GM21576 (cell line): Measurements from ENCODE around the gene SNCA.

Experiments used
- ATAC-seq: cut with Tn5 transposase; IDR thresholded peaks from one replicate; pipeline ENCODE4 v1.9.1; 2021; ENCODE audit warnings: mild to moderate bottlenecking, moderate library complexity; ENCODE audit not compliant: unreplicated experiment

The SNCA gene

DNA sequence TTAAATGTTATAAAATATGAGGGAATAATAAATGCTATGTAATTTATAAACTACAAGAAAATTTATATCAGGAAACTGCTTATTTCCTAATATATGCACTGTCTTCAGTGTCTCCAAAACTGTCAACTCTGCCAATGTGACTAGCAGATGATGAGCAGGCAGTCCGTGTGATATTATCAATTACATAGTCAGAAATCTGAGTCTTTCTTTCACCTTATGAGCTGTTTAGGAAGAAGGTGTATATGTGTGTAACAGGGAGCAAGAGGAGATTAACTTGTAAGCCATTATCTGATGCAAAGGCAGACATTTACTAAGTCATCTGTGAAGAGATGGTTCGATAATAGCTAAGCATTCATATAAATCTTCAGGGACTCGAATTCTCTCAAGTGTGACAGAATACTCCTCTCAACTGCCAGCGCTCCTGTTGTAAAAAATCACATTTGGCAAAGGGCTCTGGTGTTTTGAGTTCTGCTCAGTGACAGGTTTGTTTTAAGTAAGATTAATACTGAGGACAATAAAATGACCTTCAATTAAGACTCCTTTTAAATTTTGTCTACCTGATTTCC, 79.7 kb downstream of the SNCA start:
- ATAC-seq: no peak

DNA sequence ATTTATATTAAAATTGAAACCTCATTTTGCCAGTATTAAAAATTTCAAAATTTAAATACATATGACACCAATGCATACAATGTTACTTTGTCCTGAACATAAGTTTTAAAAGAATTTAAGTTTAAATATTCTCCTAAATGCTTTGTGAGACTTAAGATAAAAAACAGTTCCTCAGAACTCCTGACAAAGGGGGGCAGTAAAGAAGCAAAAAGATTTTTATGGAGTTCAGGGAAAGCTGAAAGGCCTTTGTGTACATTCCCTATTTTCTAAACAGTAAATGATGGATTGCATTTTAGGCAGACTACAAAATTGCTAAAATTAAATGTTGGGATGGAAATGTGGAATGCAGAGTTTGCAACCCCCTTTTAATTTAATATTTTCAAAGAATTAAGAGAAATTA, 81.7 kb downstream of the SNCA start:
- ATAC-seq: no peak

DNA sequence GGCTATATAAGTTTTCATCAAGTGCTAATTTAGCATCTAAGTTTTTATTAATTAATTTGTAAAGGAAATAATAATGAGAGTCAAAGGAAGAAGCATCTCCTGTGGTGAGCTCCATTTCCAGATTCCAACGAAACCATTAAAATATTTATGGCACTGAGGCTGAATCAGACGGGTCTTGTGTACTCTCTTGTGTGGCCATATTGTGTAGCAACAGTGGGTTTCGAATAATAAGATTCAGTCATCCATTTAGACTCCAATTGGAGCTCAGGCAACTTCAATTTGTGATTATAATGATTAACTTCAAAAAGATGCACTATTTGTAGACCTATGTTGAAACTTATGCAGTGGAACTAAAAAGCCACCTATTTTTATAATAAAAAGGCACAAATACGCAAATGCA, 82.4 kb downstream of the SNCA start:
- no peak for ATAC-seq

DNA sequence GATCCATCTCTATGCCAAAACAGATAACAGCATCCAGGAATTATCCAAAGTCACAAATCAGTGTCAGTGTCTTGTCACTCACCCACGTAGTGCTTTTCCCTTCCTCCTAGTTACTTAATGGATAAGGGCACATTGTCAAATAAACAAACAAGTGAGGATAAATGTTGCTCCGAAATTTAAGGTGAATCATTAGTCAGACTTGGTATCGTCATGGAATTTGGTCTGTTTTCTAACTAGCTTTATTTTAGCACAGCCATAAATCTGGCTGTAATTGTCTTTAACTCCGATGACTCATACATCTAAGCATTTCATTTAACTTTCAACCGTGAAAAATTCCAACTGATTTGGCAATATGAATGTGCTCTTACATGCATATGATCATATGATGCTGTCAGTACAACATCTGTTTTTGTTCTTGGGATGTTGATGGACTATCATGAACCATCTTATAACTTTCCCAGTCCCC, 83.3 kb downstream of the SNCA start:
- no peak for ATAC-seq

DNA sequence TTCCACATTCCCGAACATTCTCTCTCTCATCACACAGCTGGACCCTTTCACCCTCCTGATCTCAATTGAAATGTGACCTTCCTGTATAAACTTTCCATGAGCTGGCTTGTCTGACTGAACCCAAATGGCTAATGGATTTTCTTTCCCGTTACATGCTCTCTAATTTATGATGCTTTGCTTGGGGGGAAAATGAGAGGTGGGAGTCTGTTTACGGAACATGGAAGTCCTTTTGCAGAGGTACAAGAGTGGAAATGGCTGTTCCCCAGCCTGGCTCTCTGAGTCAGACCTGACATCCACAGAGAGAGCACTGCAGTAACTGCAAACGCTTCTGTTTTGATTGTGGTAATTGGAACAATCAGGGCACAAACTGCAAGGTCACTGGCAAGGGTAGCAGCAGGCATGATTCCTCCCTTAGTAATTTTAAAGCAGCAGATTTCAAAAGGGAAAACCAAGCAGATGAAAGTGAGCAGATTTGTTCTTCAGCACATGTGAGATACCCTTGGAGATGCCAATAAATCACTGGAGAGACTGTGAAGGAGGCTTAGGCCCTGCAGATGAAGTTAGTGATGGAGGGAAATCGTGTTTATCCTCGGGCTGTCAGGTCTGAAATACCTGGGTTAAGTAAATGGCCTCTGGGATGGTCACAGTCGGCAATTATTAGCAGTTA, 83.9 kb downstream of the SNCA start:
- no peak for ATAC-seq

DNA sequence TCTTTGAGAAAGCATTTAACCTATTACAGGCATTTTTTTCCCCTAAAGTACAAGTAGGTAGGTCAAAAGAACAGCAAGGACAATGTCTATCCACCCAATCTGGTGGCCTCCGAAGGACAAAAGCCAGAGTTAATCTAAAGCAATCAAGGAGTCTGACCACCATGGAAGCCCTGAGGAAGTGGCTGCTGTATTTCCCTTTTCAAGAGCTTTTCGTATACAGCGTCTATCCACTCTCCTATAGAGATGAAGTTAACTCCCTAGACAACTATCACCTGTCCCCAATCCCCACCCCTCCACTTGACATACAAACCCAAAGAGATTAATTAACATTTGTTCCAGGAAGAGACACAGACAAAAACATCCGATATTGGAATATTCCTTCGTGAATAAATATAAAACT, 85.5 kb downstream of the SNCA start:
- no peak for ATAC-seq

DNA sequence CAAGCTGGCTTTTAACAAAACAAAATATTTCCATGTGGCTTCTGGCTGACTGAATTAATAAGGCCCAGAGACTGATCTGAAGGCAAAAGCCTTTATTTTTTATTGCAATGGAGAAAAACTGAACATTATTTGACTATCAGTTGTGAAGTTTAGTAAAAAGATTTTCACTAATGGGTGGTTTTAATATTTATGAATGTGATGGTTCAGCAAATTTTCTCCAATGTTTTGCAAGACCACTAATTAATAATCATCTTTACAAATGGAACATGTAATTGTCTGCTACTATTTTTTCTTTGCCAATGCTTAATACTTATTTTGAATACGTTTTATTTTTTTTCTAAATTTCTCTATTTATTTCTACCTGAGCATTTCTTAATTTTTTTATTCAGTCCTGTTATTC, 90.6 kb downstream of the SNCA start:
- ATAC-seq: no peak

DNA sequence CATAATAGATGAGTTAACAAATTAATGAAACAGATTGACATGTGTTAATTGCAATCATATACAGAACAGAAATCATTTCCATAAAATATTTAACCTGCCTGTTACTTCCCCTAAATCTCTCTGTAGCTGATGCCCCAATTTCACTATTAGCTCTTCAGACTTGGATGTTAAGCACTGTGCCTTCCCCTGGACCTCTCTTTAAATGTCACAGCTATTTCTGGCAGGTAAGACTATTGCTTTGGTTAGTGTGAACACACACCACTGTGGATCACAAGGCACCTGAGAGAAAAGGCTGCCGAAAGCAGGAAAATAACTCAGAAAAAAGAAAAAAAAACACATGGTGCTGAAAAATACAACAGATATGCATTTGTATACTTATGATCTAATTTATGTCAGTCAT, 91.3 kb downstream of the SNCA start:
- ATAC-seq: no peak

DNA sequence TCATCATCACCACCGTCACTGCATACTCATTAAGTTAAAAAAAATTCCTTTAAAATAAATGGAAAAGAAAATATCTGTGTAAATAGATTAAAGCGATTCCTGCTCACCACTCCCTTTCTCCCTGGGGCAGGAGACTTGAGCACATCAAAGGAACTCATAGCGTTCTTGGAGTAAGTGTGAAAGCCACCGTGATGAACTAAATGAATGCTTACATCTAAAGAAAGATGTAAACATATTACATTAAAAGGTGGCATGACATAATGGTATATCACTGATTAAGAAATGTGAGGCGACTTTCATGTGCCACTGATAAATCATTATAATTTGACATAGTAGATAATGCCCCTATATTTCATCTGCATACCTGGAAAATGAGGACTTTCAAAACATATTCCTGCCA, 92.0 kb downstream of the SNCA start:
- ATAC-seq: no peak

DNA sequence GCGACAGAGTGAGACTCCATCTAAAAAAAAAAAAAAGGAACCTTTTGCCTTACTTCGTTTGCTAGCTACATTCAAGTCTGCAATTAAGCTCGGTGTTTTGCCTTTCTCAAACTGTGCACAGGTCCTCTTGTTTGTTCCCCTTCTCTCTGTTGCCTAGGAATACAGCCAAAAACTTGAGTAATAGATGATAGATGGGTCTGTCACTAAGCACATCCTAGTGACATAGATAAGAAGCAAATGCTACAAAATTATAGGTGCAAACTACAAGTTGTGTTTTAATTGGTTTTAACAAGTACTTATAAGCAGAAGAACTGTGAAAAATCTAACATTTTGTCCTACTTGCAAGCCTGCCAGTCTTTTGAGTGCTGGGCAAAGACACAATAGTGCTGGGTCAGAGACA, 95.2 kb downstream of the SNCA start:
- ATAC-seq: no peak

DNA sequence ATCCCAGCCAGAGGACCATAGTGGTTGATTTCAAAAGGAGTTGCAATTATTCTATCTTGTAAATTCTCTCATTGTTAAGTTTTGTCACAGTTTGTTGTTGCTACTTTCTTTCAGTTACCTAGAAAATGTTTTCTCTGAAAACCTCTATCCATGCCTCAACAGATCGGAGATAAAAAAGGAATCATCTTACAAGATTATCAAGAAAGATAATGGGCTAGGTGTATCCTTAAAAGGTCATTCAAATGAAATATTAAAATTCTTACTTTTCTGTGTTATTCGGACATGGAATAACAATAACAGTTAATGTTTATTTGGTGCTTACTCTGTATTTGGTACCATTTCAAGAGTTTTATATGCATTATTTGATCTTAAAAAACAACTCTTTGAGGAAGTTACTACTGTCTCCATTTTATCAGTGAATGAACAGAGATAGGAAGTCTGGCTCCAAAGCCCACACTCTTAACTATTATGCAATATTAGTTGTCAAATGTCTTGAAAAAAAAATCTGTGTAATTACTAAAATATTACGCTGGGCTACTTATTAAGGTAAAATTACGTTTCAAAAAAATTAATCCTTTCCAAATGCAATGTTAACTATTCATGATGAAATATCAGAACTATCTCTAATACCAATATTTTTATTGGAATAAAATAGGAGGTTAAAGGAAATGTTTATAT, 97.5 kb downstream of the SNCA start:
- no peak for ATAC-seq

DNA sequence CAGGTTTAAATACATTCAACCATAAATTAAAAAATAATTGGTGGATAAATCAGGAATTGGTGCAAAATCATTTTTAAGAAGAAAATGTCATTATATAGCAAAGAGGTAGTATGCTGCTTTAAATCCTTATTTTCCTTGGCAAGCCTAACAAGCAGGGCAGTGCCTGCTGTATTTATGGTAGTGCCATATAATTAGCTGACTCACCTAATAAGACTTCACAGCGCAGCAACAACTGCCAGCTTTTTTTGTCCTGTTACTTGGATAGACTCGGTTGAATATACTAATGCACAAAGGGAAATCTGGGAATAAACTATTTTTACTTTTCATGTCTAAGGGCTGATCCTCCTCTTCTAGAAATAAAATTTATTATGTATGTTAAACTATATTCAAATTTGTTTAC, 99.1 kb downstream of the SNCA start:
- ATAC-seq: no peak

DNA sequence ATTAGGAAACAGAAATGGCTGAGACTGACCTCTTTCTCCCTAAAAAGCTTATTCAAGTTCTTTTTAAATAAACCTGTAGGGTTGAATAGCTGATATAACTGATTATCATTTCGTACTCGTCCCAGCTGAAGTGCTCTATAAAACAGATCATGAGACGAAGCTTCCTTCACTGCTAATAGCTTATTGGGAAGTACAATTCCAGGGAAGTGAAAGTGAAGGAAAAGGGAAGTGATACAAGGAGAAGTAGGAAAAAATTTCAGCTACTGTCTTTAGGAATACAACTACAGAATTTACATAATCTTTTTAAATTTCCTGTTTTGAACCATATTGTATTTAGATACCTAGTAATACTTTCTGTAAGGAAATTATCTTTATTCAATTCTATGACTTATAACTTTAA, 103.0 kb downstream of the SNCA start:
- no peak for ATAC-seq

DNA sequence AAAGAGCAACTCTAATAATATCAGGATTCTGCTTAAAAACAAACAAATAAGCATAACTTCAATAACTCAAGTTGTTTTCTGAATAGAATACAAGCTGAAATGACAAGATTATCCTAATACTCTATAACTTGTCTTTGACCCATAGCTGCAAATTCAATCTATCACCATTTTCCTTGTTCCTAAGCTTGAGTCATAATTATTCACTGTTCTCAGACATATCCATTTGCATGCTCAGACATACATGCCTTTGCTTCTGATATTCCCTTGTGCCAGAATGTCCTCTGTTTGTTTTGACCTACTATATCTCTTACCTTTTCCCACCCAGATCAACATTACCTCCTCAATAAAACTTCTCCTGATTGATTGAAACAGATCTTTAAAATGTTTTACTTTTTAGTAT, 109.7 kb downstream of the SNCA start:
- ATAC-seq: no peak

DNA sequence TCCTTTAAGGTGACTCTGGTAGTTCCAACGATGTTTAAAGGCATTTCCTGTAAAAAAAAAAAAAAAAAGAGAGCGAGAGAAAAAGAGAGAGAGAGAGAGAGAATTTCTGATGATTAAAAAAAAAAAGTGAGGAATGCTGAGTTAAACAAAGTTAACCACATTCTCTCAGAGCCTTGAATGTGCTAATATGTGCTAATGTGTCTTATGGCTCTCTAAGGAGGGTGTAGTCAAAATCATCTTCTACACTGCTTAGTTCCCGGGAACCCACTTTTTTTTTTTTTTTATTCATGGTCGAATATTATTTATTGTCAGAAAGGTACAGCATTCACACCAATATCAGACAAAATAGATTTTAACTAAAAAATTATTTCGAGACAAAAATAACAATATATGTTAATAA, 111.7 kb downstream of the SNCA start:
- ATAC-seq: no peak

DNA sequence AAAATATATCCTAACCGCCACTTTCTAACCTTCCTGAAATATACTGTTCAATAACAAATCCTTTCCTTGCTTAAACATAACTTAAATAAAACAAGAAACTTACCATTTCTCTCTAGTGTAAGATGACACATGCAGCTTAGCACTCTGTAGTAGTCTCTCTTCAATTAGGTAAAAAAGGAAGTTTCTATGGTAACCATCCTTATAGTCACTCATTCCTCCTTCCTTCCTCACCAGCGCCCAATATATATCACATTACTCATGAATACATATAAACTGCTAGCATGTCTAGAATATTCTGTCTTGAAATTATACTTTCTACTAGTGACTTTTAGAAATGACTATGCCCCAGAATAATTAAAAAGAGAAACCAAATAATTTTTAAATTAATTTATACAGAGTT, 112.2 kb downstream of the SNCA start:
- no peak for ATAC-seq

DNA sequence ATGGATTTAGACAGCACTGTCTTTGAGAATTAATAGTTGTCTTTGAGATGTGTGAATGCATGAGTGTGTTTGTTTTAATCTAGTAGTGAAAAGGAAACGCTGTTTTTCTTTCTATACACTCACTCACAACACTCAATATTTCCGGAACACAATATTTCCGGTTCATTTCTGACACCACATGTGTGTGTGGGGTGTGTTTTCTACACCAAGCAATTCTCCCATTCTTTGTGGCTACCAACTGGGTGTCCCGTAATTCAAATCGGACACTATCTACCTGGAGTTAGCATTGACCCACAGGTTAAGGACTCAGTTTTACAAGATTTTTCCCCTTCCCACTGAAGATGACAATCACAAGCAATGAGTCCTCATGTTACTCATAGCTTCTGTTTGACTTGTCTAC, 113.9 kb downstream of the SNCA start:
- ATAC-seq: no peak

DNA sequence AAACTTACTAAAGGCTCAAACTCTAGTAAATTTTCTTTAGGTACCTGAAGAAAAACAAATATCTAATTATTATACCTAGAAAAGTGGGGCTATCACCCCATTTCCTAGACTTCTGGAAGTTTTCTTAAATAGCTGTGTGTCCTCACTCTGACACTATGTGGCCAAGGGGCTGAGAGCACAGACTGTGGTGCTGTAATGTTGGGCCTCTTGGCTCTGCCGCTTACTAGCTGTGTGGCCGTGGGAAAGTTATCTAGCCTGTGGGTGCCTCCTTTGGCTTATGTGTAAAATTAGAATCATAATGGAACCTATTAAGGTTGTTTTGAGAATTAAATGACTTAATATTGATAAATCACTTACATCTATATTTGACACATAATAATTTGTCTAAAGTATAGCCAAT, 114.4 kb downstream of the SNCA start:
- ATAC-seq: no peak

DNA sequence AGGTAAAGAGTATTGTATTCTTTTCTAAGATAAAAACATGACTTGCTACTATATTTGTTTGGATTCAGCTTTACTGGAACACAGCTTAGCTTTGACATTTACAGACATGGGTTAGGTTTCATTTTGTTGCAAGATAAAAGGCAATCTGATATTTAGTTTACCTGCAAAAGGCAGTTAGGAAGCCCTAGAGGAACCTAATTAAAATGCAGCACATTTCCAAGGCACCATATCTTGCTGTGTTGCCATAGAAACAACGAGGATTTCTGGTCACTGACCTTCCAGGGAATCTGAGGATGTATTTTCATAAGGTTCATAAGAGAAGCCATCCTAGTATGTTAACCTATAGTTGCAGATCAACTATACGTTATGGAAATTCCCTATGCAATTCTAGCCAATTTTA, 116.0 kb downstream of the SNCA start:
- no peak for ATAC-seq

DNA sequence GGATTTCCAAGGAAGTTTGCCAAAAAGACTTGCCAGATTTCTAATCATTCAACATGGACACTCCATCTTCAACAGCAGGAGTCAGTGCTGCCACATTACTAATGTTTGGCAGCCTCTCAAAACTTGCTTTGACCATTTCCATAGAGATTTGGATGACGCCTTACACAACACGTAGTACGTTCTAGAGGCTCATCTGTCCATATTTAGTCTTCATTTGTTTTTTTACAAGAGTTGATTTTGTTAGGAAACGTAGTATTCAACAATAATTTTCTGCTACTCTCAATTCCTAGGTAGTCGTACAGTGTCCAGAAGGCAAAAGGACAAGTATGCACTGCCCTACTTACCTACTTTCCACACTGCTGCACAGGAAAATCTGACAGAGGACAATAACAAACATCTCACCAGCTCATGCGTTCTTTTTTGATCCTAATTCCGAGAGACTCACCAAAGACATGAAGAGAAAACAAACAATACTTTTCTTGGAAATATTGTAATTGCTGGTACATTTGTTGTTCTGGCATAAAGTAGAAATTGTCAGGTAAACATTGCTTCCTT, 117.3 kb downstream of the SNCA start:
- ATAC-seq: no peak

DNA sequence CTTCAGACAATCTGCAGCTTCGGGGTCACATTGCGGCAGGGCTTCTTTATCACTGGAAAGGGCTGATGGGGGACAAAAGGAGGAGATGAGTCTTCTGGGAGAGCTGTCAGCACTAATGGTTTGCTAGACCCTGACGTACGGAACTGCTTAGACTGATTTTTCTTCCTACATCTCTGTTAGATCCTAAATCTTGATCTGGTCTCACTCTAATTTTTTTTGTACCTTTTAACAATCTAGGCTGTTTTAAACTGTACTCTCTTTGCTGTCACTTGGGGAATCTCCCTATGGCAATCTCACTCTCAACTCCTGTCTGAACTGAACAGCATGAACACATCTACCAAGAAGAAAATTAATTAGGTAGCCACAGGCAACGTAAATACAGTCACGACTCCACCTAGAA, 120.1 kb downstream of the SNCA start:
- ATAC-seq: no peak

DNA sequence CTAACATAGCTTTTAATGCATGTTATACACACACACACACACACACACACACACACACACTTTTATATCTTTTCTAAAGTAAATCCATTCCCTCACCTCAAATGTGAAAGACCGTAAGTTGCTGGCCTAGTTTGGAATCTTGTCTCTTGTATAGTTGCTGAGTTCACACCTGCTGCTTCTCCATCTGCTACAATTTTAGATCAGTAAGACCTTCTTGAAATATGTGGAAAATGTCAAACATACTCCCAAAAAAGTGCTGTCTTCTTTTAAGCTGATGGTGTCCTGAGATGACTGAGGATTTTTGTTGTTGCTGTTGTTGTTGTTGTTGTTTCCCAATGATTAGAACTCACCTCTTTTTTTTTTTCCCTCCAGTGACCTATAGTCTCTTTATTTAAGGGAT, 121.3 kb downstream of the SNCA start:
- ATAC-seq: no peak
